Measurements from ENCODE around the gene CHCHD3.

CHCHD3 gene

DNA sequence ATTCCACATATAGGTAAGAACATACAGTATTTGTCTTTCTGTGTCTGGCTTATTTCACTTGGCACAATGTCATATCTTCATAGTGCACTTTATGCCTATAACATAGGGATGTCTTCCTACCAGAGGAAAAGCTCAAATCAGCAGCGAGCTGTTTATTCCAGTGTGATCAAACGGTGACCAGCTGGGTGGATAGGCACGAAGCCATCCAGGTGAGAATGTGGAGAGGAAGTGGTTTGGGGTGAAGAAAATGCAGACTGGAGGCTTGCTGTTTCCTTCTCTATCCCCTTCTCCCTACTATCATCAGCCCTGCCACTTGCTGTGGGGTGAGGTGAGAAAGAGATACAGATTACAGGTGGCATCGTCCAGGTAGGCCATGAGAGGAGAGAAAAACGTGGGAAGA is 52.4 kb downstream of the CHCHD3 start:
- WGBS (ENCODE audit: insufficient coverage, insufficient read length): no CpG with 5 or more reads among the region's 5 CpGs
- Histone ChIP-seq H3K9me3 (ENCODE audit: control insufficient read depth, insufficient read depth, low read length) (no peaks in the 10 kb centered on the region), H3K4me1 (ENCODE audit: control insufficient read depth, insufficient read depth, low read length) (no peaks in the 10 kb centered on the region), H3K27me3 (ENCODE audit: control insufficient read depth, insufficient read depth, low read length) (no peaks in the 10 kb centered on the region), H3K4me3 (ENCODE audit: low read length) (no peak overlapping the region), H3K36me3 (ENCODE audit: control insufficient read depth, insufficient read depth, low read length) (no peaks in the 10 kb centered on the region), H3K27ac (ENCODE audit: low read length) (no peak overlapping the region)
- DNase-seq (ENCODE audit: low read depth, low spot score): no peak

DNA sequence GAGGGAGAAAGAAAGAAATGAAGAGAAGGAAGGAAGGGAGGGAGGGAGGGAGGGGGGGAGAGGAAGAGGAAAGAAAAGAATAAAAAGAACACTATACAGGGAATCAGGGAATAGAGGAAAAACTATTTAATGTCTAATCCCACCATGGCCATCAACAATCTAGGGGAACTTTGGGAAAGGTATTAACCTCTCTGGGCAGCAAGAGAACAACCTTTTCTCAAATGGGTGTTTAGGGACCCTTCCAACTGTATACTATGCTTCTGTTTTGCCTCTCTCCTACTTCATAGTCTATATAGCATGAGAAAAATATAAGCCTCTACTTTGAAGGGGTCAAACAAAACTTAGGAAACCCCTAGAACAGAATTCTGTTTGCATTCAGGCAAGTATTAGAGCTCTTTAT is 54.5 kb downstream of the CHCHD3 start:
- H3K4me1 ChIP-seq (ENCODE audit: control insufficient read depth, insufficient read depth, low read length): no peaks in the 10 kb centered on the region
- no peaks in the 10 kb centered on the region for H3K9me3 ChIP-seq (ENCODE audit: control insufficient read depth, insufficient read depth, low read length)
- no peak overlapping the region for H3K4me3 ChIP-seq (ENCODE audit: low read length)
- H3K27me3 ChIP-seq (ENCODE audit: control insufficient read depth, insufficient read depth, low read length): no peaks in the 10 kb centered on the region
- no peak overlapping the region for H3K27ac ChIP-seq (ENCODE audit: low read length)
- H3K36me3 ChIP-seq (ENCODE audit: control insufficient read depth, insufficient read depth, low read length): no peaks in the 10 kb centered on the region
- DNase-seq (ENCODE audit: low read depth, low spot score): no peak

GRCh38 chr7:133026210-133026859 is 55.6 kb downstream of the CHCHD3 start:
- no peaks in the 10 kb centered on the region for H3K27me3 ChIP-seq (ENCODE audit: control insufficient read depth, insufficient read depth, low read length)

DNA sequence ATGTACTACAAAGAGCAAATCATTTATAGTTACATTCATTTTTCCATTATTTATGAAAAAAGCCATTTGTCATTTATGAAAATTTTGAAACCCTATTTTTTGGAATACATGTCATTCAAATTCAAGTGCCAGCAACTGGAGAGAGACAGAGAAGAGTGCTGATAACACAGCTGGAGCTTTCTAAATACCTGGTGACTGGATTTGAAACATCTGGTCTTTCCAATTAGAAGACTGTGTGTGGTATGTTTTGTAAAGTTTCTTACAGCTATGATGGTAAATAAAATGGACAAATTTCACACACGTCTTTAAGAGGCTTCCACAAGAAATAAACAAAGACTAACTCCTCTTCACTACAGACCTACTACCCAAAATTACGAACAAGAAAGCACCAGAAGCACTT is 56.8 kb downstream of the CHCHD3 start:
- WGBS (ENCODE audit: insufficient coverage, insufficient read length): no CpG with 5 or more reads among the region's 2 CpGs
- H3K9me3 ChIP-seq (ENCODE audit: control insufficient read depth, insufficient read depth, low read length): no peaks in the 10 kb centered on the region
- DNase-seq (ENCODE audit: low read depth, low spot score): no peak
- no peak overlapping the region for H3K4me3 ChIP-seq (ENCODE audit: low read length)
- no peaks in the 10 kb centered on the region for H3K36me3 ChIP-seq (ENCODE audit: control insufficient read depth, insufficient read depth, low read length)
- no peaks in the 10 kb centered on the region for H3K4me1 ChIP-seq (ENCODE audit: control insufficient read depth, insufficient read depth, low read length)
- H3K27ac ChIP-seq (ENCODE audit: low read length): no peak overlapping the region
- no peaks in the 10 kb centered on the region for H3K27me3 ChIP-seq (ENCODE audit: control insufficient read depth, insufficient read depth, low read length)

More at GRCh38 chr7:133026210-133026859, 55.6 kb downstream of the CHCHD3 start:
- H3K4me3 ChIP-seq (ENCODE audit: low read length): no peak overlapping the region
- no peaks in the 10 kb centered on the region for H3K36me3 ChIP-seq (ENCODE audit: control insufficient read depth, insufficient read depth, low read length)
- no peaks in the 10 kb centered on the region for H3K9me3 ChIP-seq (ENCODE audit: control insufficient read depth, insufficient read depth, low read length)
- DNase-seq (ENCODE audit: low read depth, low spot score): no peak
- H3K4me1 ChIP-seq (ENCODE audit: control insufficient read depth, insufficient read depth, low read length): no peaks in the 10 kb centered on the region
- no CpG with 5 or more reads among the region's 2 CpGs for WGBS (ENCODE audit: insufficient coverage, insufficient read length)
- no peak overlapping the region for H3K27ac ChIP-seq (ENCODE audit: low read length)

DNA sequence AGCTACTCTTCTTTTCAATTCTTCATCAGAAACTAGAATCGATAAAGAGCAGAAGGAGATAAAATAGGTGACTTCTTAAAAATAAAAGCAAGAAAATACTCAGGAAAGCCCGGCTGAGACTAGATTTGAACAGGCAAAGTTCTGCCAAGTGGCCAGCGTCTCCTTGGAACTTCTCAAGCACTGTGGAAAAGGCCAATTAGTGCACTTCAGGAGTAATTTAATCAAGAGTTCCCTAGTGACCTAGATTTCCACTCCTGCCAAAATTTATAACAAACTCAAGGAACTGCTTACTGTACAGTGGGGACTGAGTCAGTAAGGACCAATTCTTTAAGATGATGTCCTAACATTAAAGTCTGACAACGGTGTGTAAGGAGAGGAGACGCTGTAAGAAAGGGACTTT is 57.3 kb downstream of the CHCHD3 start:
- Histone ChIP-seq H3K36me3 (ENCODE audit: control insufficient read depth, insufficient read depth, low read length) (no peaks in the 10 kb centered on the region), H3K9me3 (ENCODE audit: control insufficient read depth, insufficient read depth, low read length) (no peaks in the 10 kb centered on the region), H3K4me1 (ENCODE audit: control insufficient read depth, insufficient read depth, low read length) (no peaks in the 10 kb centered on the region), H3K27me3 (ENCODE audit: control insufficient read depth, insufficient read depth, low read length) (no peaks in the 10 kb centered on the region), H3K27ac (ENCODE audit: low read length) (no peak overlapping the region), H3K4me3 (ENCODE audit: low read length) (no peak overlapping the region)
- DNase-seq (ENCODE audit: low read depth, low spot score): no peak
- no CpG with 5 or more reads among the region's 5 CpGs for WGBS (ENCODE audit: insufficient coverage, insufficient read length)

- Histone ChIP-seq H3K27ac (ENCODE audit: low read length) (no peak overlapping the region), H3K27me3 (ENCODE audit: control insufficient read depth, insufficient read depth, low read length) (no peaks in the 10 kb centered on the region), H3K9me3 (ENCODE audit: control insufficient read depth, insufficient read depth, low read length) (no peaks in the 10 kb centered on the region), H3K36me3 (ENCODE audit: control insufficient read depth, insufficient read depth, low read length) (no peaks in the 10 kb centered on the region), H3K4me1 (ENCODE audit: control insufficient read depth, insufficient read depth, low read length) (no peaks in the 10 kb centered on the region), H3K4me3 (ENCODE audit: low read length) (no peak overlapping the region)
- no CpG with 5 or more reads among the region's 4 CpGs for WGBS (ENCODE audit: insufficient coverage, insufficient read length)
- no peak for DNase-seq (ENCODE audit: low read depth, low spot score)
Observed at GRCh38 chr7:133023370-133024071, 58.4 kb downstream of the CHCHD3 start.

- no peaks in the 10 kb centered on the region for H3K4me1 ChIP-seq (ENCODE audit: control insufficient read depth, insufficient read depth, low read length)
- H3K27ac ChIP-seq (ENCODE audit: low read length): no peak overlapping the region
- no peaks in the 10 kb centered on the region for H3K27me3 ChIP-seq (ENCODE audit: control insufficient read depth, insufficient read depth, low read length)
- no peaks in the 10 kb centered on the region for H3K9me3 ChIP-seq (ENCODE audit: control insufficient read depth, insufficient read depth, low read length)
- H3K36me3 ChIP-seq (ENCODE audit: control insufficient read depth, insufficient read depth, low read length): no peaks in the 10 kb centered on the region
- H3K4me3 ChIP-seq (ENCODE audit: low read length): no peak overlapping the region
- DNase-seq (ENCODE audit: low read depth, low spot score): no peak
Observed at GRCh38 chr7:133022661-133023060, 59.2 kb downstream of the CHCHD3 start.

DNA sequence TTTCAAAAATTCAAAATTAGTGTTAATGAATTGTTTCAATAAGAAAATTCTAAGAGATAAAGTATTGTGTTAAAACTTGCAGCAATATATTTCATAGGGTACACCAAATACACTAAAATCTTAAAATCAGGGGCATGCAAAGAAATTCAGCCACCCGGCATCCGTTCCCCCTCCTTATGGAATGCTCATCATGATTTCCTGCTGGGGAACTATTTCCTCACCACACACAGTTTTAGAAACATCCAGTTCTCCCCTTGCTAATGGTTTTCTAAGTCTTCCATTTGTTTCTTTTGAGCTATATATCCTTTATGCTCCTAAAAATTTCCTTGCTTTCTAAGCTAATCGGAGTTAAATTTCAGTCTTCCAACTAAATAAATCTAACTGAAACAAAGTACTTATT is 60.7 kb downstream of the CHCHD3 start:
- no peaks in the 10 kb centered on the region for H3K36me3 ChIP-seq (ENCODE audit: control insufficient read depth, insufficient read depth, low read length)
- DNase-seq (ENCODE audit: low read depth, low spot score): no peak
- no CpG with 5 or more reads among the region's 3 CpGs for WGBS (ENCODE audit: insufficient coverage, insufficient read length)
- peaks cover 2% of the 10 kb centered on the region for H3K4me1 ChIP-seq (ENCODE audit: control insufficient read depth, insufficient read depth, low read length)
- H3K27ac ChIP-seq (ENCODE audit: low read length): no peak overlapping the region
- H3K9me3 ChIP-seq (ENCODE audit: control insufficient read depth, insufficient read depth, low read length): no peaks in the 10 kb centered on the region
- no peaks in the 10 kb centered on the region for H3K27me3 ChIP-seq (ENCODE audit: control insufficient read depth, insufficient read depth, low read length)
- H3K4me3 ChIP-seq (ENCODE audit: low read length): no peak overlapping the region

DNA sequence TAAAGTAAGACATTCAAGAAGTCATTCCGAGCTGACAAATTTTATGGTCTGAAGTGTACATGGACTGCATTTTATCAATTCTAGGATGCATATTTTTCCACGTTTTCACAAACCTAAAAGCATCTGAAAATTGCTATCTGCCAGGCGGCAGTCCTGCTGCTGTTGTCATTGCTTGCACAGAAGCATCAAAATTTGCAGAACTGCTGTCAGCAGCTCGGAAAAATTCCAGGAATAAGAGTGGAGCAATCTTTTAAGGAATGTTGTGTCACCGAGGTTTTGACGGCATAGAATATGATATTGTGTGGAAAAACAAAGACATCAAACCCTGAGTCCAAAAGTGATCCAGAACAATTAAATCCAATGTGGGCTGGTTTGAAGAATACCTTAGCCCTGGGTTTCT is 61.4 kb downstream of the CHCHD3 start:
- DNase-seq (ENCODE audit: low read depth, low spot score): no peak
- Histone ChIP-seq H3K27me3 (ENCODE audit: control insufficient read depth, insufficient read depth, low read length) (no peaks in the 10 kb centered on the region), H3K27ac (ENCODE audit: low read length) (no peak overlapping the region), H3K4me1 (ENCODE audit: control insufficient read depth, insufficient read depth, low read length) (peaks cover 2% of the 10 kb centered on the region), H3K4me3 (ENCODE audit: low read length) (no peak overlapping the region), H3K36me3 (ENCODE audit: control insufficient read depth, insufficient read depth, low read length) (no peaks in the 10 kb centered on the region), H3K9me3 (ENCODE audit: control insufficient read depth, insufficient read depth, low read length) (no peaks in the 10 kb centered on the region)
- WGBS (ENCODE audit: insufficient coverage, insufficient read length): no CpG with 5 or more reads among the region's 6 CpGs

- no CpG with 5 or more reads among the region's 2 CpGs for whole genome bisulfite sequencing (ENCODE audit: insufficient coverage, insufficient read length)
- Histone ChIP-seq H3K27me3 (ENCODE audit: control insufficient read depth, insufficient read depth, low read length) (no peaks in the 10 kb centered on the region), H3K4me3 (ENCODE audit: low read length) (no peak overlapping the region), H3K27ac (ENCODE audit: low read length) (no peak overlapping the region), H3K36me3 (ENCODE audit: control insufficient read depth, insufficient read depth, low read length) (no peaks in the 10 kb centered on the region), H3K4me1 (ENCODE audit: control insufficient read depth, insufficient read depth, low read length) (peaks cover 2% of the 10 kb centered on the region), H3K9me3 (ENCODE audit: control insufficient read depth, insufficient read depth, low read length) (no peaks in the 10 kb centered on the region)
- no peak for DNase-seq (ENCODE audit: low read depth, low spot score)
Observed at GRCh38 chr7:133019590-133019989, 62.3 kb downstream of the CHCHD3 start.

DNA sequence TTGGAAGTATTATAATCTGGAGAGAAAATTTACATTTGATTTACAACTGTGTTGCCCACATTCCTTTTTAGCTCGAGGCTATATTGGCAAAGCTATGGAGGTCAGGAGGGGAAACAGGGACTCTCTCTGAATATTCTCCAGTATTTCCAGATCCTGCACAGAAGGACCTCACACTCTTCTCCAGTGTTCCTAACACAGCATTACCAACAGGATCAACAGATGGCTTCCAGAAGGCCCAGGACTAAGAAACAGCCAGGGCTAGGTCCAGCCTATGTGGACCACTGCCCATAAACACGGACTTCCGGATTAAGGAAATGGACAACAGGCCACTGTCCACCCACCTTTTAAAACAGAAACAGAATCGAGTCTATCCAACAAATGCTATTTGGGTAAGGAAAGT is 65.3 kb downstream of the CHCHD3 start:
- no peak for DNase-seq (ENCODE audit: low read depth, low spot score)
- Histone ChIP-seq H3K9me3 (ENCODE audit: control insufficient read depth, insufficient read depth, low read length) (no peaks in the 10 kb centered on the region), H3K4me1 (ENCODE audit: control insufficient read depth, insufficient read depth, low read length) (peaks cover 2% of the 10 kb centered on the region), H3K4me3 (ENCODE audit: low read length) (no peak overlapping the region), H3K27me3 (ENCODE audit: control insufficient read depth, insufficient read depth, low read length) (no peaks in the 10 kb centered on the region), H3K27ac (ENCODE audit: low read length) (no peak overlapping the region), H3K36me3 (ENCODE audit: control insufficient read depth, insufficient read depth, low read length) (no peaks in the 10 kb centered on the region)
- WGBS (ENCODE audit: insufficient coverage, insufficient read length): no CpG with 5 or more reads among the region's 4 CpGs

Data from iPS DF 6.9 (cell line).